GM12878 (cell line): Measurements from ENCODE around the gene DEPDC1.

Experiments used
- GABPA ChIP-seq: IDR thresholded peaks from 2 replicates; pipeline ENCODE4 v1.6.1; 2014; ENCODE audit warnings: antibody characterized with exemption, low read depth, mild to moderate bottlenecking, inconsistent platforms
- SIN3A ChIP-seq: IDR thresholded peaks from 2 replicates; pipeline ENCODE4 v1.6.1; 2012; ENCODE audit warnings: low read depth, low read length, improper control_type of control experiment
- TCF3 ChIP-seq: IDR thresholded peaks from 2 replicates; pipeline ENCODE4 v1.6.1; 2012; ENCODE audit warnings: low read depth, mild to moderate bottlenecking, low read length, borderline replicate concordance; ENCODE audit not compliant: insufficient read depth

DNA sequence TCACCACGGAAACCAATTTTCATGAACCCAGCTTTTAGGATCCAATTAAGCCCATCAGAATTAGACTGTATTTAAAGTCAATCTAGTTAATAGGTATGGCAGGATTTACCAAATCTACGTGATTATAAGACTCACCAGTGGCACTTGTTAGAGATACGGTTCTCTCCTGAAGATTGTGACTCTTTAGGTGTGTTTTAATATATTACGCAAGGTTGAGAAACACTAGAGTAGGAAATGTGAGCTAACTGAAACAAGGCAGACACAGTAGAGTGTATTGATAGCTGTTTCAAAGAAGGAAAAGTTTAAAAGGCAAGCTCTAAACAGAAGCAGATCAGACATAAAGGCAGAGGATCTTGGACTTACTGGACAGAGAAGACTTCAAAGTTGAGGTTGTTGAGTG, 35.9 kb downstream of the DEPDC1 start:
- no peak for TF ChIP-seq SIN3A
- no peak for TF ChIP-seq TCF3
- TF ChIP-seq GABPA = no peak
